OCI-M2 (cell line): ENCODE measurements around the gene CFAP299.
"Not testable (repeated sequence)": the region's sequence is repeated elsewhere in the genome, so short reads cannot be mapped to it uniquely, and the experiment has no call there.

Experiments used
- DNase-seq: peaks from one replicate; lab custom pipeline; 2025; ENCODE audit not compliant: unreplicated experiment; lab: John Stamatoyannopoulos, UW

The CFAP299 gene

GRCh38 chr4:80439294-80440061 is 103.9 kb downstream of the CFAP299 start:
- DNase-seq, result not testable (repeated sequence)

GRCh38 chr4:80446248-80446647 is 110.7 kb downstream of the CFAP299 start:
- no peak for DNase-seq

GRCh38 chr4:80446664-80447063 is 111.1 kb downstream of the CFAP299 start:
- no peak for DNase-seq

GRCh38 chr4:80447493-80447892 is 112.0 kb downstream of the CFAP299 start:
- no peak for DNase-seq

- DNase-seq, result no peak
Observed at GRCh38 chr4:80448056-80448455, 112.5 kb downstream of the CFAP299 start.

GRCh38 chr4:80452055-80452454 is 116.5 kb downstream of the CFAP299 start:
- no peak for DNase-seq

GRCh38 chr4:80452768-80453167 is 117.2 kb downstream of the CFAP299 start:
- DNase-seq, result no peak

GRCh38 chr4:80454040-80454439 is 118.5 kb downstream of the CFAP299 start:
- no peak for DNase-seq

- DNase-seq, result no peak
Observed at GRCh38 chr4:80454556-80454955, 119.0 kb downstream of the CFAP299 start.

- DNase-seq, result no peak
Observed at GRCh38 chr4:80459918-80460473, 124.5 kb downstream of the CFAP299 start.

GRCh38 chr4:80461412-80461811 is 125.9 kb downstream of the CFAP299 start:
- no peak for DNase-seq

GRCh38 chr4:80462621-80463091 is 127.1 kb downstream of the CFAP299 start:
- no peak for DNase-seq

GRCh38 chr4:80463509-80463908 is 128.0 kb downstream of the CFAP299 start:
- DNase-seq, result no peak

- no peak for DNase-seq
Observed at GRCh38 chr4:80465238-80465637, 129.7 kb downstream of the CFAP299 start.

- no peak for DNase-seq
Observed at GRCh38 chr4:80465736-80466135, 130.2 kb downstream of the CFAP299 start.

- no peak for DNase-seq
Observed at GRCh38 chr4:80466618-80467017, 131.1 kb downstream of the CFAP299 start.

- DNase-seq, result no peak
Observed at GRCh38 chr4:80471756-80472155, 136.2 kb downstream of the CFAP299 start.

GRCh38 chr4:80475236-80475635 is 139.7 kb downstream of the CFAP299 start:
- no peak for DNase-seq

GRCh38 chr4:80475798-80476197 is 140.3 kb downstream of the CFAP299 start:
- no peak for DNase-seq

- DNase-seq, result no peak
Observed at GRCh38 chr4:80484712-80485111, 149.2 kb downstream of the CFAP299 start.

GRCh38 chr4:80486603-80487002 is 151.1 kb downstream of the CFAP299 start:
- DNase-seq, result no peak

GRCh38 chr4:80489798-80490197 is 154.3 kb downstream of the CFAP299 start:
- DNase-seq, result no peak

GRCh38 chr4:80492761-80493160 is 157.2 kb downstream of the CFAP299 start:
- DNase-seq, result no peak
